ENCODE data around the gene PLPPR2. TPM values are rescaled to one million over a fixed set of nuclear protein-coding genes. Genes with fewer than 3 reads are reported as not detected.
A peak's percentile ranks its signal among the peaks of the same experiment; 100 is the strongest.

PLPPR2 gene
- polyA plus RNA-seq, 1 experiment, result 13.8 TPM

- ChIA-PET CTCF (no interaction called here), POLR2A (no interaction called here)
- no peak overlapping the region for H3K4me3 ChIP-seq (ENCODE audit: low read depth, low read length)
- TF ChIP-seq CTCF (IDR thresholded peaks at IDR 0.05; ENCODE audit: low read depth, low read length), result no peak
- no peak overlapping the region for H3K27ac ChIP-seq (ENCODE audit: low read depth, low read length)
- H3K9me3 ChIP-seq (ENCODE audit: control insufficient read depth, insufficient read depth, low read length), result no peaks in the 10 kb centered on the region; the same call in 1 of the 2 replicates
- no peaks in the 10 kb centered on the region for H3K27me3 ChIP-seq (ENCODE audit: control insufficient read depth, insufficient read depth, low read length)
- no peak for DNase-seq (ENCODE audit: low read depth, low spot score)
Measured at GRCh38 chr19:11370744-11371143, 15.5 kb downstream of the PLPPR2 start.

GRCh38 chr19:11373166-11373884, 18.1 kb downstream of the PLPPR2 start:
- CTCF ChIA-PET, result interaction anchor here (0.6 to 2.1 kb wide), 3 partner anchors 10 to 79 kb away, joined by 4 to 7 read pairs (median 4); no protein-coding TSS in a partner anchor
- H3K9me3 ChIP-seq (ENCODE audit: control insufficient read depth, insufficient read depth, low read length), result no peaks in the 10 kb centered on the region; the same call in 1 of the 2 replicates
- POLR2A ChIA-PET, result interaction anchor here (0.6 kb wide), 1 partner anchor 105 kb away, joined by 5 read pairs; no protein-coding TSS in a partner anchor
- H3K4me3 ChIP-seq (ENCODE audit: low read depth, low read length), result no peak overlapping the region
- H3K27me3 ChIP-seq (ENCODE audit: control insufficient read depth, insufficient read depth, low read length), result no peaks in the 10 kb centered on the region
- no peak for DNase-seq (ENCODE audit: low read depth, low spot score)
- H3K27ac ChIP-seq (ENCODE audit: low read depth, low read length), result no peak overlapping the region
- TF ChIP-seq CTCF (IDR thresholded peaks at IDR 0.05; ENCODE audit: low read depth, low read length), result no peak

- H3K27me3 ChIP-seq (ENCODE audit: control insufficient read depth, insufficient read depth, low read length), result no peaks in the 10 kb centered on the region
- CTCF ChIA-PET, result interaction anchor here (0.6 to 2.1 kb wide), 4 partner anchors 9 to 80 kb away, joined by 4 to 7 read pairs (median 4); partner anchors contain the start of gene TSPAN16
- H3K9me3 ChIP-seq (ENCODE audit: control insufficient read depth, insufficient read depth, low read length), result no peaks in the 10 kb centered on the region; the same call in 1 of the 2 replicates
- TF ChIP-seq CTCF (IDR thresholded peaks at IDR 0.05; ENCODE audit: low read depth, low read length), result no peak
- POLR2A ChIA-PET, result interaction anchor here (0.6 to 1.4 kb wide), 8 partner anchors 7 to 1497 kb away, joined by 3 to 13 read pairs (median 4); partner anchors contain the start of genes CCDC159, RAB3D and TMEM205
- DNase-seq (ENCODE audit: low read depth, low spot score), result no peak
- peak overlapping the region; percentile 84 for H3K4me3 ChIP-seq (ENCODE audit: low read depth, low read length)
- no peak overlapping the region for H3K27ac ChIP-seq (ENCODE audit: low read depth, low read length)
Measured at GRCh38 chr19:11373885-11374432, 18.7 kb downstream of the PLPPR2 start.

GRCh38 chr19:11374433-11375142, 19.4 kb downstream of the PLPPR2 start, which contains the start of gene SWSAP1:
Gene SWSAP1, plus strand, starts transcription at chr19:11374666. Its CDS starts 15 bp downstream, at chr19:11374681.
- H3K27me3 ChIP-seq (ENCODE audit: control insufficient read depth, insufficient read depth, low read length), result no peaks in the 10 kb centered on the region
- H3K9me3 ChIP-seq (ENCODE audit: control insufficient read depth, insufficient read depth, low read length), result no peaks in the 10 kb centered on the region; the same call in 1 of the 2 replicates
- H3K27ac ChIP-seq (ENCODE audit: low read depth, low read length), result peak within 1 kb of the TSS; percentile 91
- CTCF ChIA-PET, result interaction anchor here (0.9 to 2.1 kb wide), 6 partner anchors 9 to 161 kb away, joined by 4 to 7 read pairs (median 4); partner anchors contain the start of genes EPOR and TSPAN16
- peak within 1 kb of the TSS; percentile 84 for H3K4me3 ChIP-seq (ENCODE audit: low read depth, low read length)
- POLR2A ChIA-PET, result interaction anchor here (0.5 to 1.4 kb wide), 12 partner anchors 8 to 1496 kb away, joined by 3 to 13 read pairs (median 4); partner anchors contain the start of genes CCDC159, RAB3D and TMEM205
- TF ChIP-seq CTCF (IDR thresholded peaks at IDR 0.05; ENCODE audit: low read depth, low read length), result no peak
- peak; percentile 99 for DNase-seq (ENCODE audit: low read depth, low spot score)

Data from AG04450 (cell line).